ENCODE measurements around the gene HAO2. TPM values are rescaled to one million over a fixed set of nuclear protein-coding genes. Genes with fewer than 3 reads are reported as not detected.

HAO2 gene
- total RNA-seq, 1 experiment from 2014 or later: not detected

- no peak overlapping the region for H3K27ac ChIP-seq (ENCODE audit: low read length)
- intact Hi-C loops (cut with micrococcal nuclease; ENCODE audit: unreplicated experiment) (no loop called here), in situ Hi-C loops (cut with HindIII; ENCODE audit: low pct_unique_long_range_greater_than_20kb, low sequenced_read_pairs) (no loop called here)
- BruUV-seq (replicated peaks): no TSS peak
- no peaks in the 10 kb centered on the region for H3K4me1 ChIP-seq (ENCODE audit: control insufficient read depth, insufficient read depth, low read length)
- no peaks in the 10 kb centered on the region for H3K9me3 ChIP-seq (ENCODE audit: control insufficient read depth, insufficient read depth, low read depth, low read length)
- ChIA-PET CTCF (interaction anchor here (0.6 kb wide), 1 partner anchor 312 kb away, joined by 3 read pairs; no protein-coding TSS in a partner anchor), POLR2A (no interaction called here)
- DNase-seq (ENCODE audit: low read depth, low spot score) (no peak), ATAC-seq (no peak)
- H3K27me3 ChIP-seq (ENCODE audit: control insufficient read depth, insufficient read depth, low read length): no peaks in the 10 kb centered on the region
- TF ChIP-seq SIN3A (IDR thresholded peaks at IDR 0.05; ENCODE audit: borderline replicate concordance, insufficient read depth, low read depth, low read length) (no peak), TCF7L2 (IDR thresholded peaks at IDR 0.05; ENCODE audit: low read depth, low read length) (no peak), CTCF (IDR thresholded peaks at IDR 0.05) (no peak), POLR2AphosphoS5 (IDR thresholded peaks at IDR 0.05; ENCODE audit: low read depth, low read length) (no peak)
- H3K36me3 ChIP-seq (ENCODE audit: control insufficient read depth, insufficient read depth, low read length): no peaks in the 10 kb centered on the region
- no peak overlapping the region for H3K4me3 ChIP-seq (ENCODE audit: low read depth in 2 of 2, low read length in 2 of 2)
Observed at GRCh38 chr1:119351997-119352396, 16.6 kb upstream of the HAO2 start.

- H3K4me1 ChIP-seq (ENCODE audit: control insufficient read depth, insufficient read depth, low read length): no peaks in the 10 kb centered on the region
- H3K9me3 ChIP-seq (ENCODE audit: control insufficient read depth, insufficient read depth, low read depth, low read length): no peaks in the 10 kb centered on the region
- TF ChIP-seq POLR2AphosphoS5 (IDR thresholded peaks at IDR 0.05; ENCODE audit: low read depth, low read length): no peak
- TF ChIP-seq SIN3A (IDR thresholded peaks at IDR 0.05; ENCODE audit: borderline replicate concordance, insufficient read depth, low read depth, low read length): no peak
- no peak for TF ChIP-seq CTCF (IDR thresholded peaks at IDR 0.05)
- TF ChIP-seq REST (IDR thresholded peaks at IDR 0.05; ENCODE audit: insufficient read depth in 1 of 2, low read depth in 2 of 2, low read length in 1 of 2): no peak
- TF ChIP-seq TCF7L2 (IDR thresholded peaks at IDR 0.05; ENCODE audit: low read depth, low read length): no peak
- in situ Hi-C loops (cut with HindIII; ENCODE audit: low pct_unique_long_range_greater_than_20kb, low sequenced_read_pairs): no loop called here
- H3K27ac ChIP-seq (ENCODE audit: low read length): no peak overlapping the region
- intact Hi-C loops (cut with micrococcal nuclease; ENCODE audit: unreplicated experiment): no loop called here
- DNase-seq (ENCODE audit: low read depth, low spot score): no peak
- ChIA-PET CTCF (no interaction called here), POLR2A (no interaction called here)
- no peak overlapping the region for H3K4me3 ChIP-seq (ENCODE audit: low read depth in 2 of 2, low read length in 2 of 2)
- no peak for ATAC-seq
- no peaks in the 10 kb centered on the region for H3K36me3 ChIP-seq (ENCODE audit: control insufficient read depth, insufficient read depth, low read length)
- BruUV-seq (replicated peaks): no TSS peak
- H3K27me3 ChIP-seq (ENCODE audit: control insufficient read depth, insufficient read depth, low read length): no peaks in the 10 kb centered on the region
Observed at GRCh38 chr1:119353836-119354235, 14.7 kb upstream of the HAO2 start.
